ENCODE results near the gene ZNF407. TPM values are rescaled to one million over a fixed set of nuclear protein-coding genes. Genes with fewer than 3 reads are reported as not detected.

The ZNF407 gene
- total RNA-seq, 2 experiments from 2014 or later, result 23.2 to 24.7 TPM

DNA sequence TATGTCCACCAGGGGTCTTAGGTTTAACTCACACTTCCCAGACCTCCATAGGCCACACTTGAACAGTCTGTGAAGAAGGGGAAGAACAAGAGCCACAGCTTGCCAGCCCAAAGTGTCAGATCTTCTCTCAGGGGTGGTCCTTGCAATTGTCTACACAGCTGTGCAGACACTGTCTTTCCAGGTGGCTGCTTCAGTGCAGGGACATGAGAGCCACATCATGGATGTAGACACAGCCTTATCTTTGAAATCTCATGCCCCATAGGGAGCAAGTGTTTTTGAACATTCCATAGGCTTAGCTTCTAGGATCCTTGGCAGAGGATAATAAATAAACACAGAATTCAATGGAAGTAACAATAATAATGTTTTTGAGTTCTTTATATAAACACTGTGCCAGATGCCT, 6.7 kb downstream of the ZNF407 start:
- peaks cover 3% of the 10 kb centered on the region for H3K36me3 ChIP-seq (ENCODE audit: insufficient read depth, low read length)
- no peaks in the 10 kb centered on the region for H3K9me3 ChIP-seq (ENCODE audit: control insufficient read depth in 1 of 2, insufficient read depth in 1 of 2, low read length in 2 of 2)
- peaks cover 64% of the 10 kb centered on the region for H3K4me1 Mint-ChIP-seq (ENCODE audit: low read depth)
- ChIA-PET CTCF (no interaction called here), POLR2A (no interaction called here)
- no peaks in the 10 kb centered on the region for H3K36me3 Mint-ChIP-seq (ENCODE audit: low read depth)
- TF ChIP-seq, protein P1, sequence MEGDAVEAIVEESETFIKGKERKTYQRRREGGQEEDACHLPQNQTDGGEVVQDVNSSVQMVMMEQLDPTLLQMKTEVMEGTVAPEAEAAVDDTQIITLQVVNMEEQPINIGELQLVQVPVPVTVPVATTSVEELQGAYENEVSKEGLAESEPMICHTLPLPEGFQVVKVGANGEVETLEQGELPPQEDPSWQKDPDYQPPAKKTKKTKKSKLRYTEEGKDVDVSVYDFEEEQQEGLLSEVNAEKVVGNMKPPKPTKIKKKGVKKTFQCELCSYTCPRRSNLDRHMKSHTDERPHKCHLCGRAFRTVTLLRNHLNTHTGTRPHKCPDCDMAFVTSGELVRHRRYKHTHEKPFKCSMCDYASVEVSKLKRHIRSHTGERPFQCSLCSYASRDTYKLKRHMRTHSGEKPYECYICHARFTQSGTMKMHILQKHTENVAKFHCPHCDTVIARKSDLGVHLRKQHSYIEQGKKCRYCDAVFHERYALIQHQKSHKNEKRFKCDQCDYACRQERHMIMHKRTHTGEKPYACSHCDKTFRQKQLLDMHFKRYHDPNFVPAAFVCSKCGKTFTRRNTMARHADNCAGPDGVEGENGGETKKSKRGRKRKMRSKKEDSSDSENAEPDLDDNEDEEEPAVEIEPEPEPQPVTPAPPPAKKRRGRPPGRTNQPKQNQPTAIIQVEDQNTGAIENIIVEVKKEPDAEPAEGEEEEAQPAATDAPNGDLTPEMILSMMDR (IDR thresholded peaks at IDR 0.05), result no peak
- H3K4me3 ChIP-seq (ENCODE audit: low read length), result no peak overlapping the region
- H3K27me3 ChIP-seq (ENCODE audit: control insufficient read depth in 1 of 2, insufficient read depth in 2 of 2, low read length in 2 of 2), result no peaks in the 10 kb centered on the region
- H3K27ac ChIP-seq (ENCODE audit: low read depth in 1 of 2, low read length in 2 of 2), result no peak overlapping the region
- DNase-seq (no peak), ATAC-seq (ENCODE audit: poor library complexity) (no peak)
- H3K27me3 Mint-ChIP-seq, result no peaks in the 10 kb centered on the region
- H3K4me3 Mint-ChIP-seq, result no peak overlapping the region
- intact Hi-C loops (cut with DNase I, micrococcal nuclease), result no loop called here
- H3K27ac Mint-ChIP-seq, result no peak overlapping the region
- H3K4me1 ChIP-seq (ENCODE audit: insufficient read depth, low read length), result peaks cover 7% of the 10 kb centered on the region
- no peaks in the 10 kb centered on the region for H3K9me3 Mint-ChIP-seq

- no peak overlapping the region for H3K27ac ChIP-seq (ENCODE audit: low read depth in 1 of 2, low read length in 2 of 2)
- POLR2A ChIA-PET, result interaction anchor here (2.4 kb wide), 1 partner anchor 7 kb away, joined by 10 read pairs; the partner anchor contains the start of gene ZNF407
- DNase-seq, result no peak
- CTCF ChIA-PET, result no interaction called here
- Mint-ChIP-seq H3K9me3 (no peaks in the 10 kb centered on the region), H3K4me1 (ENCODE audit: low read depth) (peaks cover 59% of the 10 kb centered on the region), H3K27me3 (no peaks in the 10 kb centered on the region), H3K36me3 (ENCODE audit: low read depth) (no peaks in the 10 kb centered on the region), H3K4me3 (no peak overlapping the region), H3K27ac (no peak overlapping the region)
- TF ChIP-seq, protein P1 (IDR thresholded peaks at IDR 0.05), result no peak
- H3K4me3 ChIP-seq (ENCODE audit: low read length), result no peak overlapping the region
- no peaks in the 10 kb centered on the region for H3K9me3 ChIP-seq (ENCODE audit: control insufficient read depth in 1 of 2, insufficient read depth in 1 of 2, low read length in 2 of 2)
- intact Hi-C loops (cut with DNase I, micrococcal nuclease), result no loop called here
- no peaks in the 10 kb centered on the region for H3K27me3 ChIP-seq (ENCODE audit: control insufficient read depth in 1 of 2, insufficient read depth in 2 of 2, low read length in 2 of 2)
- ATAC-seq (ENCODE audit: poor library complexity), result no peak
- H3K4me1 ChIP-seq (ENCODE audit: insufficient read depth, low read length), result peaks cover 7% of the 10 kb centered on the region
- H3K36me3 ChIP-seq (ENCODE audit: insufficient read depth, low read length), result peaks cover 3% of the 10 kb centered on the region
Observed at GRCh38 chr18:74604774-74605173, 7.1 kb downstream of the ZNF407 start.

GRCh38 chr18:74608681-74609080, 11.0 kb downstream of the ZNF407 start:
- no peak for DNase-seq
- TF ChIP-seq, protein P1 (IDR thresholded peaks at IDR 0.05), result no peak
- Mint-ChIP-seq H3K36me3 (ENCODE audit: low read depth) (no peaks in the 10 kb centered on the region), H3K4me3 (no peak overlapping the region), H3K27ac (no peak overlapping the region), H3K4me1 (ENCODE audit: low read depth) (peaks cover 59% of the 10 kb centered on the region), H3K27me3 (no peaks in the 10 kb centered on the region), H3K9me3 (no peaks in the 10 kb centered on the region)
- POLR2A ChIA-PET, result no interaction called here
- Histone ChIP-seq H3K27me3 (ENCODE audit: control insufficient read depth in 1 of 2, insufficient read depth in 2 of 2, low read length in 2 of 2) (no peaks in the 10 kb centered on the region), H3K9me3 (ENCODE audit: control insufficient read depth in 1 of 2, insufficient read depth in 1 of 2, low read length in 2 of 2) (no peaks in the 10 kb centered on the region), H3K36me3 (ENCODE audit: insufficient read depth, low read length) (no peaks in the 10 kb centered on the region), H3K4me3 (ENCODE audit: low read length) (no peak overlapping the region), H3K27ac (ENCODE audit: low read depth in 1 of 2, low read length in 2 of 2) (no peak overlapping the region), H3K4me1 (ENCODE audit: insufficient read depth, low read length) (peaks cover 4% of the 10 kb centered on the region)
- intact Hi-C loops (cut with DNase I, micrococcal nuclease), result no loop called here
- CTCF ChIA-PET, result interaction anchor here (0.6 kb wide), 1 partner anchor 34 kb away, joined by 3 read pairs; no protein-coding TSS in a partner anchor
- no peak for ATAC-seq (ENCODE audit: poor library complexity)
